Measurements from ENCODE around the gene CTNNAL1. TPM values are rescaled to one million over a fixed set of nuclear protein-coding genes. Genes with fewer than 3 reads are reported as not detected.
A peak's percentile ranks its signal among the peaks of the same experiment; 100 is the strongest.

Gene CTNNAL1
- polyA plus RNA-seq, 1 experiment: 82.7 TPM

DNA sequence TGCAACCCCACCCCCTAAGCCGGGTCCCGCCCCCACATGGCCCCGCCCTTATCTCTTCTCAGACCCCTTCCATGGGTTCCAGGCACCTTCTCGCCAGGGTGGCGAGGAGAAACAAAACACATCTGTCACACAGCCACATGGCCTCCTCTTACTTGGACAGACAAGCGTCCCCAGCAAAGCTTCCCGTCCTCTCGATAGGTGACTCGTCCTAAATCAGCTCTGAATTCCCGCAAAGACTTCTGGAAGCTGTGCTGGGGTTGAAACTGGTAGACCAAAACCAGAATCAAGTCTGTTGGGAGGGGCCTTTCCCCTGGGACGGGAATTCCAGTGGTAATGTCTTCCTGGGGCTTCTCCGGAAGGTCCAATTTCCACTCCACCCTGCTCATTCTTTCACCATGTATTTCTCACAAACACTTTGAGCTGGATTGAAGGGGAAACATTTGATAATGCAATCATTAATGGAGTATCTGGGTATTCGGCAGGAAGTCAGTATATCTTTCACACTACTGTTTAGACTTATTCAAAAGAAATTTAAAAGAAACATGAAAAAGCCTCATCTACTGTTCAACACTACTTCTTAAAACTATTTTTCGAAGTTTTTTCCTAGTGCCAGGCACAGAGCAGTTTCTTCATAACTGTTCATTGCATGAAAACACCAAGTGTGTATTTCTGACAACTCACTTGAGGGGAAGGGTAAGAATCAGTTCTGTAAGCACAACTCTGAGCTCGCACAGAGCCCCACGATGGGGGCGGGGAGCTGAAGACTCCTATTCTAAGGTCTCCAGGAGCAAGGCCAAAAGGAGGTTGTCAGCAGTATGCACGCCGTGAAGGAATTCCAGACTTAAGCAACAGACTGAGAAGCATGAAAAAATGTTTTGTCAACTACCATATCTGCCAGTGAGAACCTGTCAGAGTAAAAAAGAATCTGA, 644 bp upstream of the CTNNAL1 start:
- TF ChIP-seq, protein P1, sequence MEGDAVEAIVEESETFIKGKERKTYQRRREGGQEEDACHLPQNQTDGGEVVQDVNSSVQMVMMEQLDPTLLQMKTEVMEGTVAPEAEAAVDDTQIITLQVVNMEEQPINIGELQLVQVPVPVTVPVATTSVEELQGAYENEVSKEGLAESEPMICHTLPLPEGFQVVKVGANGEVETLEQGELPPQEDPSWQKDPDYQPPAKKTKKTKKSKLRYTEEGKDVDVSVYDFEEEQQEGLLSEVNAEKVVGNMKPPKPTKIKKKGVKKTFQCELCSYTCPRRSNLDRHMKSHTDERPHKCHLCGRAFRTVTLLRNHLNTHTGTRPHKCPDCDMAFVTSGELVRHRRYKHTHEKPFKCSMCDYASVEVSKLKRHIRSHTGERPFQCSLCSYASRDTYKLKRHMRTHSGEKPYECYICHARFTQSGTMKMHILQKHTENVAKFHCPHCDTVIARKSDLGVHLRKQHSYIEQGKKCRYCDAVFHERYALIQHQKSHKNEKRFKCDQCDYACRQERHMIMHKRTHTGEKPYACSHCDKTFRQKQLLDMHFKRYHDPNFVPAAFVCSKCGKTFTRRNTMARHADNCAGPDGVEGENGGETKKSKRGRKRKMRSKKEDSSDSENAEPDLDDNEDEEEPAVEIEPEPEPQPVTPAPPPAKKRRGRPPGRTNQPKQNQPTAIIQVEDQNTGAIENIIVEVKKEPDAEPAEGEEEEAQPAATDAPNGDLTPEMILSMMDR (IDR thresholded peaks at IDR 0.05; ENCODE audit: low read depth, low read length): no peak
- CTCF ChIA-PET: interaction anchor here (0.9 to 1.2 kb wide), 3 partner anchors 21 to 104 kb away, joined by 3 to 6 read pairs (median 4); no protein-coding TSS in a partner anchor
- POLR2A ChIA-PET: no interaction called here
- Histone ChIP-seq H3K4me3 (ENCODE audit: low read depth, low read length) (peak overlapping the region; percentile 55), H3K27ac (ENCODE audit: low read depth, low read length) (peak overlapping the region; percentile 55), H3K27me3 (ENCODE audit: control insufficient read depth, insufficient read depth, low read length) (no peaks in the 10 kb centered on the region), H3K9me3 (ENCODE audit: control insufficient read depth, insufficient read depth, low read length) (no peaks in the 10 kb centered on the region)
- no peak for DNase-seq (ENCODE audit: low read depth, low spot score)

GRCh38 chr9:109012009-109012875, 1.1 kb downstream of the CTNNAL1 start:
- DNase-seq (ENCODE audit: low read depth, low spot score): peak; percentile 74
- peak overlapping the region; percentile 88 for H3K27ac ChIP-seq (ENCODE audit: low read depth, low read length)
- peak overlapping the region; percentile 82 for H3K4me3 ChIP-seq (ENCODE audit: low read depth, low read length)
- ChIA-PET POLR2A (interaction anchor here (1.0 kb wide), 3 partner anchors 22 to 107 kb away, joined by 3 to 6 read pairs (median 3); partner anchors contain the start of gene TMEM245), CTCF (no interaction called here)
- no peaks in the 10 kb centered on the region for H3K9me3 ChIP-seq (ENCODE audit: control insufficient read depth, insufficient read depth, low read length)
- H3K27me3 ChIP-seq (ENCODE audit: control insufficient read depth, insufficient read depth, low read length): no peaks in the 10 kb centered on the region
- TF ChIP-seq, protein P1 (IDR thresholded peaks at IDR 0.05; ENCODE audit: low read depth, low read length): no peak

- peak overlapping the region; percentile 88 for H3K27ac ChIP-seq (ENCODE audit: low read depth, low read length)
- peak overlapping the region; percentile 82 for H3K4me3 ChIP-seq (ENCODE audit: low read depth, low read length)
- DNase-seq (ENCODE audit: low read depth, low spot score): no peak
- ChIA-PET CTCF (no interaction called here), POLR2A (interaction anchor here (0.7 kb wide), 1 partner anchor 107 kb away, joined by 5 read pairs; no protein-coding TSS in a partner anchor)
- TF ChIP-seq, protein P1 (IDR thresholded peaks at IDR 0.05; ENCODE audit: low read depth, low read length): no peak
- no peaks in the 10 kb centered on the region for H3K27me3 ChIP-seq (ENCODE audit: control insufficient read depth, insufficient read depth, low read length)
- no peaks in the 10 kb centered on the region for H3K9me3 ChIP-seq (ENCODE audit: control insufficient read depth, insufficient read depth, low read length)
These were observed 2.0 kb downstream of the CTNNAL1 start for GRCh38 chr9:109011231-109011671.

GRCh38 chr9:109010746-109011145, 2.6 kb downstream of the CTNNAL1 start:
- Histone ChIP-seq H3K27me3 (ENCODE audit: control insufficient read depth, insufficient read depth, low read length) (no peaks in the 10 kb centered on the region), H3K9me3 (ENCODE audit: control insufficient read depth, insufficient read depth, low read length) (no peaks in the 10 kb centered on the region), H3K27ac (ENCODE audit: low read depth, low read length) (peak overlapping the region; percentile 23), H3K4me3 (ENCODE audit: low read depth, low read length) (no peak overlapping the region; the same call in 1 of the 2 replicates)
- POLR2A ChIA-PET: no interaction called here
- peak; percentile 64 for DNase-seq (ENCODE audit: low read depth, low spot score)
- TF ChIP-seq, protein P1 (IDR thresholded peaks at IDR 0.05; ENCODE audit: low read depth, low read length): no peak
- CTCF ChIA-PET: no interaction called here

Measured in AG04450 (cell line).